Neural progenitor cell (in vitro differentiated cells): ENCODE data around the gene CDCP2. TPM values are rescaled to one million over a fixed set of nuclear protein-coding genes. Genes with fewer than 3 reads are reported as not detected.

ENCODE experiments used
- DNase-seq: peaks from one replicate; pipeline ENCODE4 v3.0.0-alpha.2; 2016; ENCODE audit warnings: low spot score
- H2AFZ ChIP-seq: fragments of 200-600 bp; sonication (generic); replicated peaks from 2 replicates; pipeline ENCODE4 v1.6.1; 2016; ENCODE audit warnings: antibody characterized with exemption
- H3F3A ChIP-seq: fragments of 200-600 bp; sonication (generic); 2 replicates; pipeline ENCODE4 v1.6.1; 2016; ENCODE audit warnings: antibody characterized with exemption, low read depth
- H3K27ac ChIP-seq: fragments of 200-600 bp; sonication (generic); 2 replicates; pipeline ENCODE4 v1.5.1; 2016; ENCODE audit warnings: mild to moderate bottlenecking
- H3K27me3 ChIP-seq: fragments of 200-600 bp; sonication (generic); 2 replicates; pipeline ENCODE4 v1.6.1; 2016; ENCODE audit warnings: mild to moderate bottlenecking, moderate library complexity
- H3K36me3 ChIP-seq: fragments of 200-600 bp; sonication (generic); 2 replicates; pipeline ENCODE4 v1.5.1; 2016
- H3K4me1 ChIP-seq: fragments of 200-600 bp; sonication (generic); 2 replicates; pipeline ENCODE4 v1.6.1; 2016; ENCODE audit warnings: mixed run types
- H3K4me2 ChIP-seq: fragments of 200-600 bp; sonication (generic); 2 replicates; pipeline ENCODE4 v1.6.1; 2016
- H3K4me3 ChIP-seq: fragments of 200-600 bp; sonication (generic); 2 replicates; pipeline ENCODE4 v1.5.1; 2016
- H3K79me2 ChIP-seq: fragments of 200-600 bp; sonication (generic); 2 replicates; pipeline ENCODE4 v1.6.1; 2016; ENCODE audit warnings: low read depth
- H3K9ac ChIP-seq: fragments of 200-600 bp; sonication (generic); 2 replicates; pipeline ENCODE4 v1.6.1; 2016
- H3K9me3 ChIP-seq: fragments of 200-600 bp; sonication (generic); 2 replicates; pipeline ENCODE4 v1.5.1; 2016; ENCODE audit warnings: low read depth
- H4K20me1 ChIP-seq: fragments of 200-600 bp; sonication (generic); 2 replicates; pipeline ENCODE4 v1.6.1; 2016; ENCODE audit warnings: low read depth
- H3K27ac Mint-ChIP-seq: 3 replicates; pipeline ENCODE4 v1.8.0; 2021; ENCODE audit warnings: mixed read lengths
- H3K27me3 Mint-ChIP-seq: 2 replicates; pipeline ENCODE4 v1.8.0; 2022; ENCODE audit warnings: low read depth, mild to moderate bottlenecking, inconsistent platforms, moderate library complexity, mixed read lengths; ENCODE audit not compliant: insufficient read depth
- H3K36me3 Mint-ChIP-seq: 3 replicates; pipeline ENCODE4 v1.8.0; 2021; ENCODE audit warnings: mixed read lengths
- H3K4me1 Mint-ChIP-seq: 3 replicates; pipeline ENCODE4 v1.8.0; 2021; ENCODE audit warnings: mixed read lengths
- H3K4me3 Mint-ChIP-seq: 3 replicates; pipeline ENCODE4 v1.8.0; 2021; ENCODE audit warnings: mild to moderate bottlenecking, moderate library complexity, mixed read lengths
- H3K9me3 Mint-ChIP-seq: 3 replicates; pipeline ENCODE4 v1.8.0; 2020; ENCODE audit warnings: mixed read lengths
- EZH2 ChIP-seq: fragments of 200-600 bp; sonication (generic); IDR thresholded peaks from 2 replicates; pipeline ENCODE4 v1.6.1; 2017; ENCODE audit warnings: antibody characterized with exemption, mild to moderate bottlenecking, moderate library complexity
- EZH2phosphoT487 ChIP-seq: fragments of 200-600 bp; sonication (generic); IDR thresholded peaks from 2 replicates; pipeline ENCODE4 v1.6.1; 2017; ENCODE audit warnings: antibody characterized with exemption
- total RNA-seq: library from RNA; depleted of rRNA; stranded (reverse); fragments of >200 nt; gene quantifications from 2 replicates; pipeline ENCODE4 v1.2.3, GENCODE V29; 2015; ENCODE audit warnings: low replicate concordance
- TF ChIP-seq, protein P1 (sequence below): fragments of 200-600 bp; sonication (generic); IDR thresholded peaks from 2 replicates; pipeline ENCODE4 v1.5.1; 2017; ENCODE audit warnings: antibody characterized with exemption, mild to moderate bottlenecking

Gene CDCP2
- total RNA-seq, 1 donor from 2014 or later, result not detected

DNA sequence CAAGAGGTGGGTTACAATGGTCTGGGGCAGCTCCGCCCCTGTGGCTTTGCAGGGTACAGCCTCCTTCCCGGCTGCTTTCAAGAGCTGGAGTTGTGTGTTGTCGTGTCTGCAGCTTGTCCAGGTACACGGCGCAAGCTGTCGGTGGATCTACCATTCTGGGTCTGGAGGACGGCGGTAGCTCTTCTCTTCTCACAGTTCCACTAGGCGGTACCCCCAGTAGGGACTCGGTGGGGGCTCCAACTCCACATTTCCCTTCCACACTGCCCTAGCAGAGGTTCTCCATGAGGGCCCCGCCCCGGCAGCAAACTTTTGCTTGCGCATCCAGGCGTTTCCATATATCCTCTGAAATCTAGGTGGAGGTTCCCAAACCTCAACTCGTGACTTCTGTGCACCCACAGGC is 12.3 kb upstream of the CDCP2 start:
- Mint-ChIP-seq H3K4me1 (peaks cover 3% of the 10 kb centered on the region), H3K27me3 (peaks cover 5% of the 10 kb centered on the region), H3K4me3 (no peak overlapping the region), H3K9me3 (no peaks in the 10 kb centered on the region), H3K27ac (no peak overlapping the region), H3K36me3 (peaks cover 3% of the 10 kb centered on the region)
- Histone ChIP-seq H3F3A (no peaks in the 10 kb centered on the region), H3K79me2 (no peaks in the 10 kb centered on the region), H3K27ac (no peak overlapping the region), H3K4me3 (no peak overlapping the region), H3K9ac (no peak overlapping the region), H3K27me3 (no peaks in the 10 kb centered on the region), H3K9me3 (no peaks in the 10 kb centered on the region), H3K4me2 (no peak overlapping the region), H4K20me1 (no peaks in the 10 kb centered on the region), H3K36me3 (no peaks in the 10 kb centered on the region), H3K4me1 (no peaks in the 10 kb centered on the region), H2AFZ (no peak overlapping the region)
- TF ChIP-seq EZH2 (no peak), EZH2phosphoT487 (no peak)
- TF ChIP-seq, protein P1, sequence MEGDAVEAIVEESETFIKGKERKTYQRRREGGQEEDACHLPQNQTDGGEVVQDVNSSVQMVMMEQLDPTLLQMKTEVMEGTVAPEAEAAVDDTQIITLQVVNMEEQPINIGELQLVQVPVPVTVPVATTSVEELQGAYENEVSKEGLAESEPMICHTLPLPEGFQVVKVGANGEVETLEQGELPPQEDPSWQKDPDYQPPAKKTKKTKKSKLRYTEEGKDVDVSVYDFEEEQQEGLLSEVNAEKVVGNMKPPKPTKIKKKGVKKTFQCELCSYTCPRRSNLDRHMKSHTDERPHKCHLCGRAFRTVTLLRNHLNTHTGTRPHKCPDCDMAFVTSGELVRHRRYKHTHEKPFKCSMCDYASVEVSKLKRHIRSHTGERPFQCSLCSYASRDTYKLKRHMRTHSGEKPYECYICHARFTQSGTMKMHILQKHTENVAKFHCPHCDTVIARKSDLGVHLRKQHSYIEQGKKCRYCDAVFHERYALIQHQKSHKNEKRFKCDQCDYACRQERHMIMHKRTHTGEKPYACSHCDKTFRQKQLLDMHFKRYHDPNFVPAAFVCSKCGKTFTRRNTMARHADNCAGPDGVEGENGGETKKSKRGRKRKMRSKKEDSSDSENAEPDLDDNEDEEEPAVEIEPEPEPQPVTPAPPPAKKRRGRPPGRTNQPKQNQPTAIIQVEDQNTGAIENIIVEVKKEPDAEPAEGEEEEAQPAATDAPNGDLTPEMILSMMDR, result no peak
- DNase-seq, result no peak

DNA sequence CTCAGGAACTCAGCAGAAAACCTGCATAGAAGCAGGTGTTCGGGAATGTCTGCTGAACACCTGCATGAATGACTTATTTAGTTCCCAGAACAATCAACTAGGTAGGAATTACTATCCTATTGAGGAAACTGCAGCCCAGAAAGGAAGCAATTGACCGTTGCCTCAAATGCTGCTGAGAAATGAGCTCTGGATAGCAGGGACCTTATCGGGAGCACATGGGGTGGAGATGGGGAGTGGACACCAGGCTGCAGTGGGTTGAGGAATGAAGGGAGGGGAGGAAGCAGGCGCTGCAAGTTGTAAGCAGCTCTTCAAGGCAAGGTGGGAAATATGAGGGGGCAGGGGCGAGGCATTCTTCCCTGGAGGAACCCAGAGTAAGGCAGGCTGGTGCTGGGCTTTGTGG is 10.8 kb upstream of the CDCP2 start:
- H3K9ac ChIP-seq, result no peak overlapping the region
- Mint-ChIP-seq H3K27ac (no peak overlapping the region), H3K4me1 (peaks cover 3% of the 10 kb centered on the region), H3K27me3 (peaks cover 5% of the 10 kb centered on the region), H3K9me3 (no peaks in the 10 kb centered on the region), H3K4me3 (no peak overlapping the region), H3K36me3 (peaks cover 3% of the 10 kb centered on the region)
- H3K9me3 ChIP-seq, result no peaks in the 10 kb centered on the region
- H3F3A ChIP-seq, result no peaks in the 10 kb centered on the region
- H3K27me3 ChIP-seq, result no peaks in the 10 kb centered on the region
- no peaks in the 10 kb centered on the region for H3K79me2 ChIP-seq
- no peak overlapping the region for H3K4me2 ChIP-seq
- H3K36me3 ChIP-seq, result no peaks in the 10 kb centered on the region
- H3K4me1 ChIP-seq, result no peaks in the 10 kb centered on the region
- H3K27ac ChIP-seq, result no peak overlapping the region
- TF ChIP-seq EZH2phosphoT487 (no peak), EZH2 (no peak)
- TF ChIP-seq, protein P1, result no peak
- H4K20me1 ChIP-seq, result no peaks in the 10 kb centered on the region
- H2AFZ ChIP-seq, result no peak overlapping the region
- H3K4me3 ChIP-seq, result no peak overlapping the region
- DNase-seq, result no peak

DNA sequence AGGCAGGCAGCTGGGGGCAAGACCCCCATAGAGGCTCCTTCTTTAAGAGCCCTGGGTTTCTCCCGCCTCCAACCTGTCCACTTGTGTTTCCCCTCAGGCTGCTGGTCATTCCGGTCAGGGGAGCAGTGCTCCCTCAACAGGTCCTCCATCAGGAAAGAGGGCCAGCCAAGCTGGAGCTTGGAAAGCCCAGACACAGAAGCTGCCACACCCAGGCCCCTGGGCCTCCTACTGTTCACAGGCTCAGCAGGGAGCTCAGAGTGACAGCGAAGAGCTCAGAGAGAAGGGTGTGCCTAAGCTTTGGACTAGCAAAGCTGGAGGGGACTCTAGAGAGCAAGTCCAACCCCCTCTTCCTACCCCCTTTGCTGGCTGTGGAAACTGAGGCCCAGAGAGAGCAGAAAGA is 10.3 kb upstream of the CDCP2 start:
- no peaks in the 10 kb centered on the region for H3K36me3 ChIP-seq
- no peak overlapping the region for H3K27ac ChIP-seq
- no peak overlapping the region for H3K9ac ChIP-seq
- H3F3A ChIP-seq, result no peaks in the 10 kb centered on the region
- Mint-ChIP-seq H3K4me1 (peaks cover 3% of the 10 kb centered on the region), H3K36me3 (peaks cover 3% of the 10 kb centered on the region), H3K27me3 (peaks cover 5% of the 10 kb centered on the region), H3K4me3 (no peak overlapping the region), H3K27ac (no peak overlapping the region), H3K9me3 (no peaks in the 10 kb centered on the region)
- no peak overlapping the region for H2AFZ ChIP-seq
- no peaks in the 10 kb centered on the region for H3K27me3 ChIP-seq
- H3K9me3 ChIP-seq, result no peaks in the 10 kb centered on the region
- no peaks in the 10 kb centered on the region for H3K79me2 ChIP-seq
- H3K4me2 ChIP-seq, result no peak overlapping the region
- no peak overlapping the region for H3K4me3 ChIP-seq
- no peak for DNase-seq
- H4K20me1 ChIP-seq, result no peaks in the 10 kb centered on the region
- H3K4me1 ChIP-seq, result no peaks in the 10 kb centered on the region
- TF ChIP-seq EZH2phosphoT487, result no peak
- no peak for TF ChIP-seq EZH2
- TF ChIP-seq, protein P1, result no peak
